Fibroblast of lung (primary cell): ENCODE results near the gene TMEM41A.

ENCODE experiments used
- CTCF ChIP-seq, 2 donors: IDR thresholded peaks in 1 of 2; conservative IDR thresholded peaks in 1 of 2; 1 replicate in 1 of 2; 2 replicates in 1 of 2; pipeline ENCODE4 v1.5.1; 2011 to 2012; ENCODE audit warnings: low read length in 2 of 2, control low read depth in 1 of 2, inconsistent platforms in 1 of 2, low read depth in 1 of 2, mild to moderate bottlenecking in 1 of 2
- EZH2 ChIP-seq: IDR thresholded peaks from 2 replicates; pipeline ENCODE4 v1.5.1; 2012; ENCODE audit warnings: low read length, control low read depth, mild to moderate bottlenecking; ENCODE audit errors: missing control alignments

GRCh38 chr3:185502987-185503386 lies 4.2 kb upstream of the TMEM41A start:
- TF ChIP-seq EZH2 (no peak), CTCF (conservative IDR thresholded peaks at IDR 0.05 in 1 of 2, IDR thresholded peaks at IDR 0.05 in 1 of 2; ENCODE audit: low read depth in 1 of 2, low read length in 2 of 2) (no peak)
